Gastroesophageal sphincter (tissue), 4 donors: ENCODE measurements around the gene CA9. TPM values are rescaled to one million over a fixed set of nuclear protein-coding genes. Genes with fewer than 3 reads are reported as not detected.

Source experiments
- ATAC-seq: fragments of 150-250 bp; one replicate; pipeline ENCODE4 v1.9.1; 2016; ENCODE audit warnings: mild to moderate bottlenecking, moderate library complexity
- H3K27ac ChIP-seq, 4 donors: fragments of 200-600 bp; sonication (generic) in 3 of 4; 1 replicate in 3 of 4; 2 replicates in 1 of 4; pipeline ENCODE4 v1.5.1; 2016 to 2019
- H3K27me3 ChIP-seq: fragments of 200-600 bp; sonication (generic); one replicate; pipeline ENCODE4 v1.5.1; 2019
- H3K36me3 ChIP-seq, 2 donors: fragments of 200-600 bp; sonication (generic); one replicate each; pipeline ENCODE4 v1.5.1; 2019; ENCODE audit warnings: control low read depth in 1 of 2
- H3K4me1 ChIP-seq, 3 donors: fragments of 200-600 bp; sonication (generic); 1 replicate in 2 of 3; 2 replicates in 1 of 3; pipeline ENCODE4 v1.5.1; 2016 to 2019; ENCODE audit warnings: control low read depth in 2 of 3
- H3K4me3 ChIP-seq, 2 donors: fragments of 200-600 bp; sonication (generic); one replicate each; pipeline ENCODE4 v1.5.1; 2019; ENCODE audit warnings: mild to moderate bottlenecking in 1 of 2, moderate library complexity in 1 of 2
- H3K9me3 ChIP-seq, 3 donors: fragments of 200-600 bp; sonication (generic); one replicate each; pipeline ENCODE4 v1.5.1; 2017 to 2019; ENCODE audit warnings: control low read depth in 2 of 3
- CTCF ChIP-seq, 4 experiments: fragments of 200-600 bp in 2 of 4; fragments of 450-650 bp in 2 of 4; sonication (generic) in 1 of 4; IDR thresholded peaks; one replicate each; pipeline ENCODE4 v1.5.1; 2017 to 2019; ENCODE audit warnings: antibody characterized with exemption in 4 of 4, mild to moderate bottlenecking in 2 of 4, moderate library complexity in 2 of 4
- EP300 ChIP-seq: sonication (generic); formaldehyde crosslinking; IDR thresholded peaks from one replicate; pipeline ENCODE4 v1.6.1; 2017; ENCODE audit warnings: antibody characterized with exemption, mild to moderate bottlenecking
- POLR2A ChIP-seq, 2 donors: fragments of 450-650 bp; IDR thresholded peaks; one replicate each; pipeline ENCODE4 v1.6.1; 2017; ENCODE audit warnings: antibody characterized with exemption in 2 of 2, mild to moderate bottlenecking in 2 of 2, moderate library complexity in 1 of 2
- POLR2AphosphoS5 ChIP-seq: sonication (generic); formaldehyde crosslinking; IDR thresholded peaks from one replicate; pipeline ENCODE4 v1.6.1; 2017; ENCODE audit warnings: antibody characterized with exemption
- WGBS, 2 donors: methylation state at CpG; one replicate each; pipeline ENCODE4 v1.1.5; 2018; ENCODE audit warnings: low coverage in 1 of 2; 5-methylcytosine and 5-hydroxymethylcytosine counted together
- small RNA-seq, 4 donors: library from RNA; depleted of rRNA; stranded (forward); fragments of <200 nt; gene quantifications; one replicate each; pipeline ENCODE3, GENCODE V24; 2016
- total RNA-seq, 4 donors: library from RNA; depleted of rRNA; stranded (reverse); fragments of >200 nt; gene quantifications; one replicate each; pipeline ENCODE4 v1.1.0, GENCODE V29; 2016

Gene CA9
- total RNA-seq, 4 donors from 2014 or later = 3.9 TPM; not detected in 3

DNA sequence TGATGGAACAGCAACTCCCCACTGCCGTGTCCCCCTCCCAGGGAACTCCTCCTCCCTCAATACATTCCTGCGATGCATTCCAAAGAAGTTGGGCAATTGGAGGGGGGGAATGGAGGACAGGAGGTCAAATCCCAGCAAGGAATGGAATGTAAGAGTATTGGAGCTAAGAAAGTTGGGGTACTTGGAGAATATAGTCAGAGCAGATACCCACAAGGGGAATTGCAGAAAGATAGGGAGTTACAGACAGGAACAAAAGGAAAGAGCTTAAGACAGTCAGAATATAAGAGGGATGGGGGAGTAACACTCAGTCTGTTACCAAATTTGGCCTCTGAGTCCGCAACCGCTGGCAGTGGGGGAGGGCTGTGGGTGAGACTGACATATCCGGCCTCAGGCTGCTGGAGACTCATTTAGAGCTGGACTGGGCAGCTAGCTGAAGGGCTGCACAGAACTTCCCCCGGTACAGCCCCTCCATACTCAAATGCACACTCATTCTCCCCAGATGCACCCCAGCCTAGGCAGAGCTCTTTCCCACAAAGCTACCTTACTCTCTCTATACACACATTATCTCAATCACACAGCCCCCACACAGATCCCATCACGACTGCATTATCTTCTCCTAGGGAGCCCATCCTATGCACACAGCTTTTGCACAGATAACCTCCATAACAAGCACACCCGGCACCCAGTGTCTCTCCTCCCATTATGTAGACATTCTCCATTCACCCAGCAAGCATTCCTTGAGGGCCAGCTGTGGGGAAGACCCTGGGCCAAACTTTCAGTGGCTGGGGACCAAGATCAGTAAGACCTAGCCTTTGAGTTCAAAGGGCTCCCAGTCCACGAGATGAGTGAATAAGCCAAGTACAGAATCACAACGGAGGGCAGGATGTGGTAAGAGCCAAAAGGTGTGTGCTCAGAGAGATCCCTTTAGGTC is 54.6 kb downstream of the CA9 start:
- peak overlapping the region; percentile 97 to 100 (median 98) for H3K27ac ChIP-seq
- no peaks in the 10 kb centered on the region for H3K9me3 ChIP-seq
- H3K27me3 ChIP-seq = no peaks in the 10 kb centered on the region
- peaks cover 6 to 28% of the 10 kb centered on the region in 2 donors for H3K36me3 ChIP-seq
- TF ChIP-seq CTCF (IDR thresholded peaks at IDR 0.05) (no peak), POLR2A (IDR thresholded peaks at IDR 0.05) (peak; percentile 95), EP300 (no peak), POLR2AphosphoS5 (peak; percentile 98)
- H3K4me1 ChIP-seq = peaks cover 3 to 81% (median 26%) of the 10 kb centered on the region in 3 donors
- H3K4me3 ChIP-seq = peak overlapping the region; percentile 79 to 85
- peak; percentile 42 for ATAC-seq
- 2 to 7% methylated on average over 6 to 9 of the region's 10 CpGs for WGBS, 2 donors

- Histone ChIP-seq H3K27ac (peak overlapping the region; percentile 97 to 100 (median 98)), H3K4me3 (peak overlapping the region; percentile 79 to 85), H3K9me3 (no peaks in the 10 kb centered on the region), H3K36me3 (peaks cover 4 to 24% of the 10 kb centered on the region in 2 donors), H3K4me1 (peaks cover 3 to 83% (median 30%) of the 10 kb centered on the region in 3 donors), H3K27me3 (no peaks in the 10 kb centered on the region)
- TF ChIP-seq POLR2A (IDR thresholded peaks at IDR 0.05) = no peak
- TF ChIP-seq EP300 = no peak
- no peak for TF ChIP-seq CTCF (IDR thresholded peaks at IDR 0.05)
- no peak for TF ChIP-seq POLR2AphosphoS5
- no peak for ATAC-seq
- WGBS, 2 donors = 14 to 20% methylated on average over 3 of the region's 3 CpGs
Observed at GRCh38 chr9:35729101-35729500, 55.4 kb downstream of the CA9 start.

DNA sequence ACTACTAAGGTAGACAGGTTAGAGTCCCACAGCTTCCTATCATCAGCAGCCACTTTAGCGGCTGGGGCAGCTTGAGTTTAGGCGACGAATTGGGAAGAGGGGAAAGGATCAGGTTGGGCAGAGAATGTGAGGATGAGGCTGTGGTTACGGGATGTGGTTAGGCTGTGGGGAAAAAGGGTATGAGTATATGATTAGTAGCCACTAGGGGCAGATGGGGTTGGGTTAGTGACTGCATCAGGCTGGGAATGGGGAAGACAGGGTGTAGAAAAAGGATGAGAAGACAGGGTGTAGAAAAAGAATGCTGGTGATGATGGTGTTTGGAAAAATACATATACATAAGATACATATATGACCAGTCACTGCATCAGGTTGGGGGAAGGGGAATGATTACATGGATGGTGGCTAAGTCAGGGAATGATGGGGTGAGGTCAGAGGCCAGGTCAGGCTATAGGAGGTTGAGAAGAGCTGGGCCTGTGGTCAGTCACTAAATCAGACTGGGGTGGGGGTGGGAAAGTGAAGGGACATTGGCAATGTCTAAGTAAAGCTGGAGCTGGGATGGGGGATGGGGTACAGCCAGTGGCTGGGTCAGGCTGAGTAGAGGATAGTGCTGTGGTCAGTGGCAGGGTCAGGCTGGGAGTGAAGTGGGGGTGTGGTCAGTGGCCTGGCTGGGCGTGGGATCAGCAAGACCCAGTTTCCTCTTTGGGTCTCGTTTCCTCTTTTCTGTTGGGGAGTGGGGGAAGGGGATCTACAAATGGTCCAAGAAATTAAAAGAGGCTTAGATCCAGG is 56.2 kb downstream of the CA9 start:
- ATAC-seq = no peak
- H3K4me1 ChIP-seq = peaks cover 3 to 82% (median 30%) of the 10 kb centered on the region in 3 donors
- peak; percentile 51 to 64 for TF ChIP-seq POLR2A (IDR thresholded peaks at IDR 0.05)
- TF ChIP-seq EP300 = no peak
- peak; percentile 97 for TF ChIP-seq POLR2AphosphoS5
- peak; percentile 47 to 77 (median 68) for TF ChIP-seq CTCF (IDR thresholded peaks at IDR 0.05)

GRCh38 chr9:35730486-35730854 is 56.7 kb downstream of the CA9 start:
- ATAC-seq = no peak
- Histone ChIP-seq H3K36me3 (peaks cover 0 to 24% of the 10 kb centered on the region in 2 donors), H3K9me3 (no peaks in the 10 kb centered on the region), H3K4me1 (peaks cover 3 to 76% (median 30%) of the 10 kb centered on the region in 3 donors), H3K27me3 (no peaks in the 10 kb centered on the region), H3K4me3 (peak overlapping the region; percentile 79 to 85), H3K27ac (peak overlapping the region; percentile 97 to 100 (median 98))
- TF ChIP-seq POLR2A (IDR thresholded peaks at IDR 0.05) (no peak), EP300 (no peak), POLR2AphosphoS5 (no peak), CTCF (IDR thresholded peaks at IDR 0.05) (no peak)
- 43 to 48% methylated on average over 1 to 2 of the region's 2 CpGs for WGBS, 2 donors

More for the DNA sequence above, 56.2 kb downstream of the CA9 start:
- H3K4me3 ChIP-seq = peak overlapping the region; percentile 79 to 85
- WGBS, 2 donors = 7 to 8% methylated on average over 6 of the region's 6 CpGs
- H3K36me3 ChIP-seq = peaks cover 0 to 24% of the 10 kb centered on the region in 2 donors
- peak overlapping the region; percentile 97 to 100 (median 98) for H3K27ac ChIP-seq
- no peaks in the 10 kb centered on the region for H3K27me3 ChIP-seq
- no peaks in the 10 kb centered on the region for H3K9me3 ChIP-seq

Small RNA genes within 50 kb of the gene (small RNA-seq; reads per million reads assigned to genes)
- gene RMRP (0 reads per million in 4 donors), gene RN7SL22P (0 reads per million in 4 donors)

Other genes with a start within 250 kb of the CA9 start
- gene RUSC2, start 183.8 kb upstream of the CA9 start, total RNA-seq = 10 to 100 TPM; 43.8 to 85.4 (median 59.6) TPM
- 10 to 100 TPM; 38.2 to 77.1 (median 40.2) TPM for gene TESK1, start 68.7 kb upstream of the CA9 start, total RNA-seq
- gene CD72, start 55.5 kb upstream of the CA9 start, total RNA-seq = 1 to 10 TPM; 1.0 to 2.0 (median 1.5) TPM
- gene SIT1, start 23.0 kb upstream of the CA9 start, total RNA-seq = 1 to 10 TPM in 3 of 4 donors, not detected in 1; 1.2 to 1.6 (median 1.6) TPM
- gene RMRP, start 15.9 kb upstream of the CA9 start, total RNA-seq = 1,000 to 10,000 TPM; 1,650 to 4,855 (median 3,807) TPM
- 10 to 100 TPM; 61.9 to 94.2 (median 87.0) TPM for gene CCDC107, start 15.6 kb upstream of the CA9 start, total RNA-seq
- gene ARHGEF39, start 8.7 kb upstream of the CA9 start, total RNA-seq = 1 to 10 TPM in 2 of 4 donors, under 1 TPM in 2; 0.52 to 2.2 (median 0.81) TPM
- over 10,000 TPM in 3 of 4 donors, 1,000 to 10,000 TPM in 1; 7,572 to 13,568 (median 12,084) TPM for gene TPM2, start 16.0 kb downstream of the CA9 start, total RNA-seq
- gene TLN1, start 58.3 kb downstream of the CA9 start, total RNA-seq = 1,000 to 10,000 TPM in 3 of 4 donors, 100 to 1,000 TPM in 1; 888 to 1,583 (median 1,047) TPM
- gene CREB3, start 58.7 kb downstream of the CA9 start, total RNA-seq = 100 to 1,000 TPM in 1 of 4 donors, 10 to 100 TPM in 3; 75.0 to 104 (median 83.7) TPM
- gene GBA2, start 75.3 kb downstream of the CA9 start, total RNA-seq = 10 to 100 TPM; 35.3 to 81.1 (median 54.3) TPM
- gene RGP1, start 75.4 kb downstream of the CA9 start, total RNA-seq = 10 to 100 TPM; 19.7 to 34.4 (median 23.4) TPM
- gene MSMP, start 80.3 kb downstream of the CA9 start, total RNA-seq = 1 to 10 TPM in 1 of 4 donors, not detected in 3; 2.0 TPM
- gene NPR2, start 117.7 kb downstream of the CA9 start, total RNA-seq = 10 to 100 TPM; 12.7 to 39.3 (median 34.5) TPM
- 1 to 10 TPM in 3 of 4 donors, under 1 TPM in 1; 0.81 to 2.1 (median 1.4) TPM for gene SPAG8, start 138.3 kb downstream of the CA9 start, total RNA-seq
- 10 to 100 TPM; 12.7 to 29.4 (median 18.7) TPM for gene HINT2, start 141.1 kb downstream of the CA9 start, total RNA-seq
- not detected for gene FAM221B, start 154.8 kb downstream of the CA9 start, total RNA-seq
- gene TMEM8B, start 155.3 kb downstream of the CA9 start, total RNA-seq = 10 to 100 TPM; 11.7 to 23.8 (median 18.6) TPM
- gene OR13J1, start 196.5 kb downstream of the CA9 start, total RNA-seq = not detected
- gene HRCT1, start 232.3 kb downstream of the CA9 start, total RNA-seq = 10 to 100 TPM in 3 of 4 donors, 1 to 10 TPM in 1; 4.0 to 32.7 (median 17.0) TPM
- 1 to 10 TPM in 3 of 4 donors, under 1 TPM in 1; 0.62 to 5.5 (median 2.6) TPM for gene SPAAR, start 235.6 kb downstream of the CA9 start, total RNA-seq